Smooth muscle cell (in vitro differentiated cells): Measurements from ENCODE around the gene FAM13A. TPM values are rescaled to one million over a fixed set of nuclear protein-coding genes. Genes with fewer than 3 reads are reported as not detected.

Experiments used
- DNase-seq: peaks from one replicate; lab custom pipeline; 2025; ENCODE audit not compliant: unreplicated experiment; lab: John Stamatoyannopoulos, UW
- H2AFZ ChIP-seq: fragments of 200-600 bp; sonication (generic); 2 replicates; pipeline ENCODE4 v1.6.0; 2016; ENCODE audit warnings: antibody characterized with exemption, low read depth, mild to moderate bottlenecking
- H3F3A ChIP-seq: fragments of 200-600 bp; sonication (generic); 2 replicates; pipeline ENCODE4 v1.6.0; 2017; ENCODE audit warnings: antibody characterized with exemption, low read depth
- H3K27ac ChIP-seq: fragments of 200-600 bp; sonication (generic); 2 replicates; pipeline ENCODE4 v1.5.1; 2016; ENCODE audit warnings: low read depth, mild to moderate bottlenecking
- H3K27me3 ChIP-seq: fragments of 200-600 bp; sonication (generic); 2 replicates; pipeline ENCODE4 v1.6.1; 2016; ENCODE audit warnings: low read depth, mild to moderate bottlenecking
- H3K36me3 ChIP-seq: fragments of 200-600 bp; sonication (generic); 2 replicates; pipeline ENCODE4 v1.5.1; 2016; ENCODE audit warnings: low read depth
- H3K4me1 ChIP-seq: fragments of 200-600 bp; sonication (generic); 2 replicates; pipeline ENCODE4 v1.5.1; 2016; ENCODE audit warnings: low read depth
- H3K4me2 ChIP-seq: fragments of 200-600 bp; sonication (generic); 2 replicates; pipeline ENCODE4 v1.6.0; 2016; ENCODE audit warnings: mild to moderate bottlenecking
- H3K4me3 ChIP-seq: fragments of 200-600 bp; sonication (generic); 2 replicates; pipeline ENCODE4 v1.5.1; 2016; ENCODE audit warnings: mild to moderate bottlenecking
- H3K79me2 ChIP-seq: fragments of 200-600 bp; sonication (generic); 2 replicates; pipeline ENCODE4 v1.6.0; 2016; ENCODE audit warnings: low read depth, mild to moderate bottlenecking
- H3K9ac ChIP-seq: fragments of 200-600 bp; sonication (generic); 2 replicates; pipeline ENCODE4 v1.6.0; 2016; ENCODE audit warnings: low read depth
- H3K9me3 ChIP-seq: fragments of 200-600 bp; sonication (generic); replicated peaks from 2 replicates; pipeline ENCODE4 v1.5.1; 2016; ENCODE audit warnings: low read depth
- H4K20me1 ChIP-seq: fragments of 200-600 bp; sonication (generic); 2 replicates; pipeline ENCODE4 v1.6.0; 2016; ENCODE audit warnings: low read depth
- CTCF ChIP-seq: fragments of 200-600 bp; sonication (generic); IDR thresholded peaks from 2 replicates; pipeline ENCODE4 v1.5.1; 2017; ENCODE audit warnings: borderline replicate concordance, mild to moderate bottlenecking, antibody characterized with exemption; ENCODE audit not compliant: insufficient read depth, poor library complexity, severe bottlenecking
- WGBS: methylation state at CpG from one replicate; pipeline ENCODE4 v1.1.7; 2016; ENCODE audit warnings: low lambda C conversion rate; 5-methylcytosine and 5-hydroxymethylcytosine counted together
- polyA plus RNA-seq: library from polyadenylated mRNA; unstranded; fragments of >200 nt; fragmentation: Nextera tagmentation; extraction: Ambion mirVana; gene quantifications from 2 replicates; pipeline ENCODE4 v1.2.1, GENCODE V29; 2016
- total RNA-seq: library from RNA; depleted of rRNA; stranded (reverse); fragments of >200 nt; gene quantifications from 2 replicates; pipeline ENCODE4 v1.2.3, GENCODE V29; 2014

Gene FAM13A
- total and polyA plus RNA-seq, 2 experiments from 2014 or later = 14.6 to 39.9 TPM

- TF ChIP-seq CTCF = no peak
- Histone ChIP-seq H3K4me2 (no peak overlapping the region), H3K36me3 (peaks cover 5% of the 10 kb centered on the region), H3K4me3 (no peak overlapping the region), H2AFZ (no peak overlapping the region), H3K9me3 (no peaks in the 10 kb centered on the region), H3K27me3 (no peaks in the 10 kb centered on the region), H4K20me1 (no peaks in the 10 kb centered on the region), H3K27ac (no peak overlapping the region), H3K79me2 (no peaks in the 10 kb centered on the region), H3K9ac (no peak overlapping the region), H3F3A (no peaks in the 10 kb centered on the region), H3K4me1 (no peaks in the 10 kb centered on the region)
- DNase-seq = no peak
- WGBS = 83% methylated on average over 5 of the region's 5 CpGs
Measured at GRCh38 chr4:89009761-89010369, 47.1 kb downstream of the FAM13A start.

- no peak overlapping the region for H3K27ac ChIP-seq
- TF ChIP-seq CTCF = no peak
- H4K20me1 ChIP-seq = no peaks in the 10 kb centered on the region
- DNase-seq = no peak
- H3K9me3 ChIP-seq = no peaks in the 10 kb centered on the region
- no peaks in the 10 kb centered on the region for H3K79me2 ChIP-seq
- H2AFZ ChIP-seq = no peak overlapping the region
- no peaks in the 10 kb centered on the region for H3F3A ChIP-seq
- no peaks in the 10 kb centered on the region for H3K4me1 ChIP-seq
- no peak overlapping the region for H3K9ac ChIP-seq
- no peak overlapping the region for H3K4me2 ChIP-seq
- H3K4me3 ChIP-seq = no peak overlapping the region
- H3K27me3 ChIP-seq = no peaks in the 10 kb centered on the region
- 91% methylated on average over 3 of the region's 3 CpGs for WGBS
- no peaks in the 10 kb centered on the region for H3K36me3 ChIP-seq
Measured at GRCh38 chr4:89009115-89009514, 47.9 kb downstream of the FAM13A start.

GRCh38 chr4:89008166-89008565 lies 48.8 kb downstream of the FAM13A start:
- no peak overlapping the region for H3K4me2 ChIP-seq
- H3K4me1 ChIP-seq = no peaks in the 10 kb centered on the region
- no peaks in the 10 kb centered on the region for H3F3A ChIP-seq
- no peak overlapping the region for H3K9ac ChIP-seq
- H3K36me3 ChIP-seq = no peaks in the 10 kb centered on the region
- no peak for DNase-seq
- no peak for TF ChIP-seq CTCF
- H2AFZ ChIP-seq = no peak overlapping the region
- H3K9me3 ChIP-seq = no peaks in the 10 kb centered on the region
- H3K27ac ChIP-seq = no peak overlapping the region
- no peaks in the 10 kb centered on the region for H3K79me2 ChIP-seq
- H3K27me3 ChIP-seq = no peaks in the 10 kb centered on the region
- H3K4me3 ChIP-seq = no peak overlapping the region
- whole genome bisulfite sequencing = 95% methylated on average over 2 of the region's 2 CpGs
- no peaks in the 10 kb centered on the region for H4K20me1 ChIP-seq

GRCh38 chr4:89007338-89007939 lies 49.5 kb downstream of the FAM13A start:
- Histone ChIP-seq H3K79me2 (no peaks in the 10 kb centered on the region), H3K9ac (no peak overlapping the region), H3K27me3 (no peaks in the 10 kb centered on the region), H3K4me1 (no peaks in the 10 kb centered on the region), H4K20me1 (no peaks in the 10 kb centered on the region), H3K4me3 (no peak overlapping the region), H3K4me2 (no peak overlapping the region), H3F3A (no peaks in the 10 kb centered on the region), H2AFZ (no peak overlapping the region), H3K9me3 (no peaks in the 10 kb centered on the region), H3K36me3 (no peaks in the 10 kb centered on the region), H3K27ac (no peak overlapping the region)
- no peak for TF ChIP-seq CTCF
- no peak for DNase-seq
- WGBS = 93% methylated on average over 6 of the region's 6 CpGs
